SJSA1 (cell line): Measurements from ENCODE around the gene PALM2AKAP2. TPM values are rescaled to one million over a fixed set of nuclear protein-coding genes. Genes with fewer than 3 reads are reported as not detected.
A peak's percentile ranks its signal among the peaks of the same experiment; 100 is the strongest.

ENCODE experiments used
- DNase-seq, 2 experiments: peaks; one replicate each; pipeline ENCODE4 v3.0.0-alpha.2; 2015 to 2020; ENCODE audit warnings: low spot score in 2 of 2, low read depth in 1 of 2
- H3K27ac ChIP-seq: fragments of 250-450 bp; sonication (Bioruptor Pico); 2 replicates; pipeline ENCODE4 v1.5.1; 2020; ENCODE audit warnings: mild to moderate bottlenecking, moderate library complexity
- H3K27me3 ChIP-seq: fragments of 250-450 bp; sonication (Bioruptor Pico); replicated peaks from 2 replicates; pipeline ENCODE4 v1.5.1; 2020; ENCODE audit warnings: mild to moderate bottlenecking, moderate library complexity
- H3K36me3 ChIP-seq: fragments of 250-450 bp; sonication (Bioruptor Pico); 2 replicates; pipeline ENCODE4 v1.5.1; 2020; ENCODE audit warnings: mild to moderate bottlenecking
- H3K4me1 ChIP-seq: fragments of 250-450 bp; sonication (Bioruptor Pico); replicated peaks from 2 replicates; pipeline ENCODE4 v1.6.1; 2021; ENCODE audit warnings: mild to moderate bottlenecking
- H3K4me3 ChIP-seq: fragments of 250-450 bp; sonication (Bioruptor Pico); 2 replicates; pipeline ENCODE4 v1.5.1; 2020; ENCODE audit warnings: mild to moderate bottlenecking
- H3K9me3 ChIP-seq: fragments of 250-450 bp; sonication (Bioruptor Pico); replicated peaks from 2 replicates; pipeline ENCODE4 v1.5.1; 2020; ENCODE audit warnings: mild to moderate bottlenecking
- total RNA-seq: library from RNA; depleted of rRNA; stranded (reverse); fragments of >200 nt; shearing (Covaris generic); gene quantifications from 2 replicates; pipeline ENCODE4 v1.2.3, GENCODE V29; 2014

Gene PALM2AKAP2
- total RNA-seq, 1 experiment from 2014 or later, result 35.7 TPM

DNA sequence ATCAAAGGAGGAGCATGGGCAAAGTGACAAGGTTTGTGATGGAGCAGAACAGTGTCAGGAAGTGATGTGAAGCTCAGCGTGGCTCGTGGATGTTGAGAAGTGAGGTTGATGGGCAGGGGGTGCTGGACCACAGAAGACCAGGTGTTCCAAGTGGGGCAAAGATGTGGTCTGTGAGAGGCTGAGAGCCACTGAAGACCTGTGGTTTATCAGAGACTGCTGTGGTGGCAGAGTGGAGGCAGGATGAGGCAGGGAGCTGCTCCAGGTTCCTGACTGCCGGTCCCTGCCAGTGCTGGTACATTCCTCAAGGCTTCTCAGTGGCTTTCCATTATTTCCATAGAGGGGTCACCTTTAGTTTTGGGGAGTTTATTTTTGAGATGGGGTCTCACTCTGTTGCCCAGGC is 19.1 kb downstream of the PALM2AKAP2 start:
- H3K4me1 ChIP-seq, result peaks cover 33% of the 10 kb centered on the region
- H3K27me3 ChIP-seq, result no peaks in the 10 kb centered on the region
- H3K9me3 ChIP-seq, result no peaks in the 10 kb centered on the region
- peak overlapping the region; percentile 75 for H3K27ac ChIP-seq
- DNase-seq, result no peak
- no peak overlapping the region for H3K4me3 ChIP-seq
- H3K36me3 ChIP-seq, result 0 out of 2 replicates have a peak, but pooled peaks cover 3% of the 10 kb centered on the region

DNA sequence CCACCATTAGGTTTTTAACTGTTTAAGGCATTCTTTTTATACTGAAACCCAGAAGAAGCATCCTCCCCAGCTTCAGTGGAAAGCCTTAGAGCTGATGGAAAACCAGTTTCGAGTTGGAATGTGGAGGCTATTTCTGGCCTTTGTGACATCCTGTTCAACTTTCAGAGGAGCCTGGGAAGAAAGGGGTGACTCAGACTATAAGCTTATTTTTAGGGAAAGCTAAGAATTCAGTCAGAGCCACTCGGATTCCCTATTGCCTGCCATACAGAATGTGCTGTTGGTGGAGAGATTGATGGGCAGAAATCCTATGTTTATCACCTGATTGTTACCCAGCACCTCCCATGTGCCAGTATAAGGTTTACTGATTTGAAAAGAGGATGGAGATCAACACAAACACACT is 19.8 kb downstream of the PALM2AKAP2 start:
- Histone ChIP-seq H3K9me3 (no peaks in the 10 kb centered on the region), H3K27me3 (no peaks in the 10 kb centered on the region), H3K4me1 (peaks cover 28% of the 10 kb centered on the region), H3K36me3 (0 out of 2 replicates have a peak, but pooled peaks cover 3% of the 10 kb centered on the region), H3K27ac (peak overlapping the region; percentile 75), H3K4me3 (no peak overlapping the region)
- peak; percentile 47 to 70 for DNase-seq

DNA sequence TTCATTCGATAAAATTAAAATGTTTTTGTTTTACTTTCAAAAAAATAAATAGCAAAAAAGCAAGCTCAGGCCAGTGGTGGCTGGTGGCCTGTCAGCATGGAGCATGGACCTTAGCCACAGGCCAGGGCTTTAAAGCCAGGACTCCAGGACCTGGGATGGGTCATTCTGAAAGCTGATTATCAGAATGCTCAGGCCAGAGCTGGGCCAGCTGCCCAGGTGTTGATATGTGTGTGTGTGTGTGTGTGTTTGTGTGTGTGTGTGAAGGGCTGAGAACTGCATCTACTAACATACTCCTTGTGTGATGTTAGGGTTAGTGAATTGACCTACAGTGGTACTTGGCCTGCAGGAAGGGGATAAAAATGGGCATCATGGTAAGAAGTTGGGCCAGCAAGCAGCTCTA is 21.5 kb downstream of the PALM2AKAP2 start:
- Histone ChIP-seq H3K9me3 (no peaks in the 10 kb centered on the region), H3K27ac (no peak overlapping the region), H3K4me1 (peaks cover 28% of the 10 kb centered on the region), H3K36me3 (0 out of 2 replicates have a peak, but pooled peaks cover 3% of the 10 kb centered on the region), H3K4me3 (no peak overlapping the region), H3K27me3 (no peaks in the 10 kb centered on the region)
- DNase-seq, result no peak

DNA sequence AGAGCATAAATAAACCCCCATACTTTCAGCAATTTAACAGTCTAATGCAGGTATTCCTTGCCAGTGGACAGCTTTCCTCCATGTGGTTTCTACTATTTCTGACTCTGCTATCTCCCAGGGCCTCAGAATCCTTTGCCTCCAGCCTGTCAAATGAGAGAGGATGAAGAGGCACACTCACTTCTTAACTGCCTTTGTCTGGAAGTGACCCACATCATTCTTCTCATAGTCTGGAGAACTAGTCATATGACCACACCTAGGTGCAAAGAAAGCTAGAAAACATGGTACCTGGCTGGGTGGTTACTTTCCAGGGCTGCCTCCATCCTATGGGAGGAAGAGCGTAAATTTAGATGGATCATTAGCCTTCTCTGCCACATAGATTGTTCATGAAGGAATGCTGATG is 22.5 kb downstream of the PALM2AKAP2 start:
- H3K36me3 ChIP-seq, result 0 out of 2 replicates have a peak, but pooled peaks cover 3% of the 10 kb centered on the region
- peaks cover 28% of the 10 kb centered on the region for H3K4me1 ChIP-seq
- no peak overlapping the region for H3K27ac ChIP-seq
- no peaks in the 10 kb centered on the region for H3K9me3 ChIP-seq
- H3K27me3 ChIP-seq, result no peaks in the 10 kb centered on the region
- no peak overlapping the region for H3K4me3 ChIP-seq
- no peak for DNase-seq

DNA sequence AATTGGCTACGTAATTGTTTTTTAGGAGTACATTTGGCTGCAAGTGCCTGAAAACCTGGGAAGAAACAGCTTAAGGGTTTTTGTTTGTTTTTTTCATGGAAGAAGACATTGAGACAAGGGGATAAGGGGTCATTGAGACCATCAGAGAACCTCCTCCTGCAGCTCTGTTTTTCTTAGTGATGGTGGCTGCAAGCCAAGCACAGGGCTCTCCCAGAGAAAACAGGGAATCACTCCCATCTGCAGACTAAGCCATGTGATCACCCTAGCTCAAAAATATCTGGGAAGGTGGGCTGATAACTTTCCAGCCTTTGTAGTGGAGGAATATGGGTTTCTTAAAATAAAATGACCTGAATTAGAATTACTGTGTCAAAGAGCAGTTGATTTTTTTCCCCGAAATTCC is 25.1 kb downstream of the PALM2AKAP2 start:
- DNase-seq, result no peak
- Histone ChIP-seq H3K4me3 (no peak overlapping the region), H3K27ac (no peak overlapping the region), H3K36me3 (0 out of 2 replicates have a peak, but pooled peaks cover 3% of the 10 kb centered on the region), H3K27me3 (no peaks in the 10 kb centered on the region), H3K4me1 (peaks cover 7% of the 10 kb centered on the region), H3K9me3 (no peaks in the 10 kb centered on the region)

DNA sequence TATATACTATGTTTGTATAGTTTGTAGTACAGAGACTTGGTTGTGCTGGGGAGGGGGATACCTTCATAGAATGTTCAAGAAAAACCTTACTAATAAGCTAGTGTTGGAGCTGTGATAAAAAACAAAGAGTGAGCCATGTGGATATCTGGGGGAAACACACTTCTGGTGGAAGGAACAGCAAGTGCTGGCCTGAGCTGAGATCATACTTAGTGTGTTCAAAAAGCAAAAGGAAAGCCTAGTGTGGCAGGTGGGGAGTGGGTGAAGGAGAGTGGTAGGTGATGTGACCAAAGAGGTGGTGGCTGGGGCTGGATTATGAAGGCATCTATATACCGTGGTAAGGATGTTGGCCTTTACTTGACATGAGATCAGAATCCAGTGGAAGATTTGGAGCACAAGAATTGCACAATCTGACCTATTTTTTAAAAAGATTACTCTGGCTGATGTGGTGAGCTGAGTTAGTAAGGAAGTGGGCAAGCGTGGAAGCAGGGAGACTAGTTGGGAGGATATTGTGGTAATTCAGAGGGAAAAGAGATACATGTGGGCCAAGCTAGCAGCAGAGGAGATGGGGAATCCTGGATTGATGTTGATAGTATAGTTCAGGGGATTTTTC is 26.6 kb downstream of the PALM2AKAP2 start:
- Histone ChIP-seq H3K4me3 (no peak overlapping the region), H3K4me1 (no peaks in the 10 kb centered on the region), H3K27ac (no peak overlapping the region), H3K9me3 (no peaks in the 10 kb centered on the region), H3K27me3 (no peaks in the 10 kb centered on the region), H3K36me3 (0 out of 2 replicates have a peak, but pooled peaks cover 5% of the 10 kb centered on the region)
- DNase-seq, result no peak

DNA sequence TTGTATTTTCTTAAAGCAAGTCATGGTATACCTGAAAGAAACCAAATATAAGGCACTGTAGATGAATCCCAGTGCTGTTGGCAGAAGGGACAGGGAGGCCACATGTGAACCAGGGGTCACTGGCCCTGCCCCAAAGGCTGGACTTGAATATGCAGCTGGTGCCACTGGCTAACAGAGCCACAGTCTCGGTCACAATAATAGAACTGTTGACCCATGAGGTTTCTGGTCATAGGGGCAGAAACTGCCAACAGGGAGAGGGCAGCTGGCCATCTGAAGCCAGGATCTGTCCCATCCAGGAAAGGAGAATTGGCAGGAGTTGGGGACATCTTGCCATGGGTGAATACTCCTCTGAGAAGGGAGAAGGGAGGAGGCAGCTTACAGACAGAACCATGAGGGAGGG is 31.9 kb downstream of the PALM2AKAP2 start:
- Histone ChIP-seq H3K4me3 (no peak overlapping the region), H3K9me3 (no peaks in the 10 kb centered on the region), H3K27ac (no peak overlapping the region), H3K4me1 (peaks cover 28% of the 10 kb centered on the region), H3K36me3 (peaks cover 4% of the 10 kb centered on the region; the same call in 1 of the 2 replicates), H3K27me3 (no peaks in the 10 kb centered on the region)
- no peak for DNase-seq

- no peak for DNase-seq
- H3K27ac ChIP-seq, result no peak overlapping the region
- no peaks in the 10 kb centered on the region for H3K9me3 ChIP-seq
- peaks cover 33% of the 10 kb centered on the region for H3K4me1 ChIP-seq
- peaks cover 4% of the 10 kb centered on the region; the same call in 1 of the 2 replicates for H3K36me3 ChIP-seq
- H3K27me3 ChIP-seq, result no peaks in the 10 kb centered on the region
- H3K4me3 ChIP-seq, result no peak overlapping the region
Measured at GRCh38 chr9:109812331-109812730, 32.3 kb downstream of the PALM2AKAP2 start.

DNA sequence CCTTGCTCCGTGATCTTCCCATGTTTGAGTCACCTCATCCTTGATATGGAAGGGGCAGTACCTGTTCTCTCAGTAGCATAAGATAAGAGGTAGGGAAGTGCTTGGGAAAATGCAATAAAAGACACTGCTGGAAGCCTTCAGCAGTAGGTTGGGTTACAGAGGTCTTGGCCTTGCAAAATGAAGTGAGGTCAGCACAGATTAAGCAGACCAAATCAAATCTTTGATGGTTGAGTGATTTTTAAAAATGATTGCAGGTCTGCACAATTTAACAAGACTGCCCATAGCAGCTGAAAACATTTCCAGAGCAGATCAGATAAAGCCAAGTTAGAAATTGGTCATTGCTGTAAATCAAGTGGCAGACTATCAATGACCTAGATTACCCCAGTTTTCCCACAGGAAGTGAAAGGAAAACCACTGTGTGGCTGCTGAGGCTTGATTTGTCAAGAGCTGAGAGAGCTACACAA is 32.9 kb downstream of the PALM2AKAP2 start:
- no peak for DNase-seq
- H3K27me3 ChIP-seq, result no peaks in the 10 kb centered on the region
- no peak overlapping the region for H3K27ac ChIP-seq
- peaks cover 38% of the 10 kb centered on the region for H3K4me1 ChIP-seq
- H3K36me3 ChIP-seq, result peaks cover 4% of the 10 kb centered on the region; the same call in 1 of the 2 replicates
- no peak overlapping the region for H3K4me3 ChIP-seq
- no peaks in the 10 kb centered on the region for H3K9me3 ChIP-seq

DNA sequence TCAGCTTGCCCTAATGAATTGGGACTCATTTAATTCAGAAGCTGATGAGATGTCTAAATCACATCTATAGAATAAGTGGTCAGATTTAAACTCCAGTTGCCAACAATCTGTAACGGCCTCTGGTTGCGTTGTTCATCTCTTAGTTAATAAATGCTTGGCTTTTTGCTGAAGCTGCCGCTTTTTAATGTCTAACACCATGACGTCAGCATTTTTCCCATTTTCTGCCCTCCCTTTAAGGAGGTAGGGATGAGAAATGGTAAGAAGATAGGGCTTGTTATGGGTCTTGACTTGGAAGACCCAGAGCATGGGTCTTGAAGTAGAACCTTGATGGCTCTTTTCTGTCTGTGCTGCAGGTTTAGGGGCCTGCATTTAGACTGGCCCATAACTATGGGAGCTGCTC is 33.3 kb downstream of the PALM2AKAP2 start:
- peaks cover 41% of the 10 kb centered on the region for H3K4me1 ChIP-seq
- no peak for DNase-seq
- no peaks in the 10 kb centered on the region for H3K27me3 ChIP-seq
- no peaks in the 10 kb centered on the region for H3K9me3 ChIP-seq
- no peak overlapping the region for H3K4me3 ChIP-seq
- H3K36me3 ChIP-seq, result peaks cover 4% of the 10 kb centered on the region; the same call in 1 of the 2 replicates
- H3K27ac ChIP-seq, result no peak overlapping the region

- DNase-seq, result no peak
- Histone ChIP-seq H3K4me1 (peaks cover 46% of the 10 kb centered on the region), H3K27me3 (no peaks in the 10 kb centered on the region), H3K27ac (no peak overlapping the region), H3K4me3 (no peak overlapping the region), H3K9me3 (no peaks in the 10 kb centered on the region), H3K36me3 (peaks cover 4% of the 10 kb centered on the region; the same call in 1 of the 2 replicates)
Measured at GRCh38 chr9:109813829-109814228, 33.8 kb downstream of the PALM2AKAP2 start.

- DNase-seq, result peak in 1 of 2 experiments; percentile 60
- H3K36me3 ChIP-seq, result peaks cover 4% of the 10 kb centered on the region; the same call in 1 of the 2 replicates
- no peaks in the 10 kb centered on the region for H3K27me3 ChIP-seq
- peak overlapping the region; percentile 96 for H3K27ac ChIP-seq
- H3K4me3 ChIP-seq, result no peak overlapping the region
- H3K4me1 ChIP-seq, result peaks cover 46% of the 10 kb centered on the region
- H3K9me3 ChIP-seq, result no peaks in the 10 kb centered on the region
Measured at GRCh38 chr9:109815366-109815947, 35.5 kb downstream of the PALM2AKAP2 start.

DNA sequence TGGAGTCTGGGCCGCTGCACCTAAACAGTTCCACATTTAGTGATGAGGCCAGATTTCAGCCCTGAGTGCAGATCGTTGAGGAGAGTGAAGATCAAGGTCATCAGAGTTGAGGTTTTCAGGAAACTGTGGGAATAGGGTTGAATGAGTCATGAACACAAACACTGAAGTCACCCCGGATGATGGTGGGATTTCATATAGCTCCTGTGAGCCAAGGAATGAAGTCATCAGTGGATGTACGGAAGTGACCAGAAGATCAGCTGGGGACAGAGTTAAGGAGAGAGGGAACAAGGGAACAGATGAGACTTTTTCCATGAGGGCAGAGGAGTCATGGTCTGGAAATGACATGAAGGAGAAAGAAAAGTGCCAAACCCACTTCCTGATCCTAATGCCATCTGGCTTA is 36.5 kb downstream of the PALM2AKAP2 start:
- DNase-seq, result peak; percentile 88 to 94
- Histone ChIP-seq H3K27ac (peak overlapping the region; percentile 96), H3K9me3 (no peaks in the 10 kb centered on the region), H3K4me1 (peaks cover 49% of the 10 kb centered on the region), H3K4me3 (no peak overlapping the region), H3K27me3 (no peaks in the 10 kb centered on the region), H3K36me3 (peaks cover 3% of the 10 kb centered on the region; the same call in 1 of the 2 replicates)

GRCh38 chr9:109817146-109817845 is 37.3 kb downstream of the PALM2AKAP2 start:
- H3K36me3 ChIP-seq, result no peaks in the 10 kb centered on the region; the same call in 1 of the 2 replicates
- no peaks in the 10 kb centered on the region for H3K27me3 ChIP-seq
- H3K4me1 ChIP-seq, result peaks cover 55% of the 10 kb centered on the region
- peak; percentile 56 to 63 for DNase-seq
- H3K27ac ChIP-seq, result peak overlapping the region; percentile 96
- no peak overlapping the region for H3K4me3 ChIP-seq
- no peaks in the 10 kb centered on the region for H3K9me3 ChIP-seq
